Gastroesophageal sphincter (tissue), 4 donors: ENCODE measurements around the gene KLHDC3. TPM values are rescaled to one million over a fixed set of nuclear protein-coding genes. Genes with fewer than 3 reads are reported as not detected.
A peak's percentile ranks its signal among the peaks of the same experiment; 100 is the strongest.

Experiments
- ATAC-seq: fragments of 150-250 bp; one replicate; pipeline ENCODE4 v1.9.1; 2016; ENCODE audit warnings: mild to moderate bottlenecking, moderate library complexity
- H3K27ac ChIP-seq, 4 donors: fragments of 200-600 bp; sonication (generic) in 3 of 4; 1 replicate in 3 of 4; 2 replicates in 1 of 4; pipeline ENCODE4 v1.5.1; 2016 to 2019
- H3K27me3 ChIP-seq: fragments of 200-600 bp; sonication (generic); one replicate; pipeline ENCODE4 v1.5.1; 2019
- H3K36me3 ChIP-seq, 2 donors: fragments of 200-600 bp; sonication (generic); one replicate each; pipeline ENCODE4 v1.5.1; 2019; ENCODE audit warnings: control low read depth in 1 of 2
- H3K4me1 ChIP-seq, 3 donors: fragments of 200-600 bp; sonication (generic); 1 replicate in 2 of 3; 2 replicates in 1 of 3; pipeline ENCODE4 v1.5.1; 2016 to 2019; ENCODE audit warnings: control low read depth in 2 of 3
- H3K4me3 ChIP-seq, 2 donors: fragments of 200-600 bp; sonication (generic); one replicate each; pipeline ENCODE4 v1.5.1; 2019; ENCODE audit warnings: mild to moderate bottlenecking in 1 of 2, moderate library complexity in 1 of 2
- H3K9me3 ChIP-seq, 3 donors: fragments of 200-600 bp; sonication (generic); one replicate each; pipeline ENCODE4 v1.5.1; 2017 to 2019; ENCODE audit warnings: control low read depth in 2 of 3
- EP300 ChIP-seq: sonication (generic); formaldehyde crosslinking; IDR thresholded peaks from one replicate; pipeline ENCODE4 v1.6.1; 2017; ENCODE audit warnings: antibody characterized with exemption, mild to moderate bottlenecking
- POLR2A ChIP-seq, 2 donors: fragments of 450-650 bp; IDR thresholded peaks; one replicate each; pipeline ENCODE4 v1.6.1; 2017; ENCODE audit warnings: antibody characterized with exemption in 2 of 2, mild to moderate bottlenecking in 2 of 2, moderate library complexity in 1 of 2
- POLR2AphosphoS5 ChIP-seq: sonication (generic); formaldehyde crosslinking; IDR thresholded peaks from one replicate; pipeline ENCODE4 v1.6.1; 2017; ENCODE audit warnings: antibody characterized with exemption
- WGBS, 2 donors: methylation state at CpG; one replicate each; pipeline ENCODE4 v1.1.5; 2018; ENCODE audit warnings: low coverage in 1 of 2; 5-methylcytosine and 5-hydroxymethylcytosine counted together
- total RNA-seq, 4 donors: library from RNA; depleted of rRNA; stranded (reverse); fragments of >200 nt; gene quantifications; one replicate each; pipeline ENCODE4 v1.1.0, GENCODE V29; 2016
- TF ChIP-seq, protein P1 (sequence below), 4 experiments: fragments of 200-600 bp in 2 of 4; fragments of 450-650 bp in 2 of 4; sonication (generic) in 1 of 4; IDR thresholded peaks; one replicate each; pipeline ENCODE4 v1.5.1; 2017 to 2019; ENCODE audit warnings: antibody characterized with exemption in 4 of 4, mild to moderate bottlenecking in 2 of 4, moderate library complexity in 2 of 4

KLHDC3 gene
- total RNA-seq, 4 donors from 2014 or later = 96.9 to 145 (median 129) TPM

DNA sequence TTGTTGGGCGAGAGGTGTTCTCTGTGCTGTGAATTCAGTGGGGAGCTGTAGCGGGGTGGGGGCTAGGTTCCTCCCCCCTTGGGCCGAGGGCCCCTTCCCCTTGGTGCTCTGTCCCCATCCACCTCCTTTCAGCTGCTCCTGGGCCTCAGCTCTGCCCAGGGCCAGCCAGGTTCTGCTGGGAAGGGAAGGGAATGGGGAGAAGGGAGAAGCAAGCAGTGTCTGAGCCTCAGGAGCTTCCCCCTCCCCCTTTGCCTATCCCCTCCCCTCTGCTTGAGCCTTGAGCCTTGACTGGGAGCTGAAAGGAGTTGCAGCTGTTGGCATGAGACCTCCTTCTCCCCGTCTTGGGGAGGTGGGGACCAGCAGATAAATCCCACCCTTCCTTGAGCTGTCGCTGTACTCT lies 6.8 kb downstream of the KLHDC3 start:
- ATAC-seq = no peak
- Histone ChIP-seq H3K4me1 (peaks cover 0 to 62% (median 37%) of the 10 kb centered on the region in 3 donors), H3K9me3 (no peaks in the 10 kb centered on the region), H3K27ac (peak overlapping the region; percentile 34 to 94 (median 90)), H3K4me3 (peak overlapping the region; percentile 63 to 86), H3K36me3 (peaks cover 0 to 69% of the 10 kb centered on the region in 2 donors), H3K27me3 (no peaks in the 10 kb centered on the region)
- TF ChIP-seq, protein P1, sequence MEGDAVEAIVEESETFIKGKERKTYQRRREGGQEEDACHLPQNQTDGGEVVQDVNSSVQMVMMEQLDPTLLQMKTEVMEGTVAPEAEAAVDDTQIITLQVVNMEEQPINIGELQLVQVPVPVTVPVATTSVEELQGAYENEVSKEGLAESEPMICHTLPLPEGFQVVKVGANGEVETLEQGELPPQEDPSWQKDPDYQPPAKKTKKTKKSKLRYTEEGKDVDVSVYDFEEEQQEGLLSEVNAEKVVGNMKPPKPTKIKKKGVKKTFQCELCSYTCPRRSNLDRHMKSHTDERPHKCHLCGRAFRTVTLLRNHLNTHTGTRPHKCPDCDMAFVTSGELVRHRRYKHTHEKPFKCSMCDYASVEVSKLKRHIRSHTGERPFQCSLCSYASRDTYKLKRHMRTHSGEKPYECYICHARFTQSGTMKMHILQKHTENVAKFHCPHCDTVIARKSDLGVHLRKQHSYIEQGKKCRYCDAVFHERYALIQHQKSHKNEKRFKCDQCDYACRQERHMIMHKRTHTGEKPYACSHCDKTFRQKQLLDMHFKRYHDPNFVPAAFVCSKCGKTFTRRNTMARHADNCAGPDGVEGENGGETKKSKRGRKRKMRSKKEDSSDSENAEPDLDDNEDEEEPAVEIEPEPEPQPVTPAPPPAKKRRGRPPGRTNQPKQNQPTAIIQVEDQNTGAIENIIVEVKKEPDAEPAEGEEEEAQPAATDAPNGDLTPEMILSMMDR (IDR thresholded peaks at IDR 0.05) = no peak
- WGBS, 2 donors = 40% methylated on average over 1 of the region's 5 CpGs; no CpG with 5 or more reads in 1 of the 2 donors

DNA sequence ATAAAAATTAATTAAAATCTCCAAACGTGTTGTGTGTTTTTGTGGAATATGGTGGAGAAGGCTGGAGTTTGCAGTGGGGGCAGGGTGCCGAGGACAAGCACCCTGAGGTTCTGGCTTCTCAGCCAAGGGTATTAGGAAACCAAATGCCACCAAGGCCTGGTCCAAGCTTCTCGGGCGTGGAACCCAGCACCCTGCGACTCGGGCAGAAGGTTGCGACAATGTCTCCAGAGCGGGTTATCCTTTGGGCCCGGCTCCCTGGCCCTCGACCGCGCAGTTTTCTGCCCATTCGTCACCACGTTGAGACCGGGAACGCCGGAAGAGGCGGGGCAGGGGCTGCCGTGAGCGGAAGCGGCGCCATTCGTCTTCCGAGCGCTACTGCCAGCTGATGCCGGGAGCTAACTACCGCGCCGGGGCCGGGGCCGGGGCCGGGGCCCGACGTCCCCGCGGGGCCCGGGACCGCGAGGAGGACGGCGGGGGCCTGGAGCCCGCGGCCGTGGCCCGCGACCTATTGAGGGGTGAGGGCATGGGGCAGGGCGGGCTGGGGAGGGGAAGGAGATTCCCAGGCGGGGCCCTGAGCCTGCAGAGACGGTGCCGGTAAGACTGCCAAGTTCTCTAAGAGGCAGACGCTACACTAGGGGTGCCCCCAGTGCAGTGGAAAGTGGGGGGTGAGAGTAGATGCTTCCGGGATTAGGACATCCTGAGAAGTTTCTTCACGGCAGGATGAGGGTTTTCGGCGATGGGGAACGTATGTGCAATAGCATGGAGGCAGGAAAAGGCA lies 7.4 kb downstream of the KLHDC3 start, which contains the start of gene RRP36:
Gene RRP36 (plus strand): TSS at position 354 of the 778 bp plus-strand sequence. CDS start 32 bp downstream, at position 386.
- Histone ChIP-seq H3K27me3 (no peaks in the 10 kb centered on the region), H3K9me3 (no peaks in the 10 kb centered on the region), H3K27ac (peak within 1 kb of the TSS; percentile 34 to 94 (median 90)), H3K4me1 (peaks cover 0 to 56% (median 31%) of the 10 kb centered on the region in 3 donors), H3K4me3 (peak within 1 kb of the TSS; percentile 63 to 86), H3K36me3 (peaks cover 0 to 75% of the 10 kb centered on the region in 2 donors)
- TF ChIP-seq, protein P1 (IDR thresholded peaks at IDR 0.05) = no peak
- TF ChIP-seq POLR2A (IDR thresholded peaks at IDR 0.05) = peak; percentile 43 to 49
- TF ChIP-seq POLR2AphosphoS5 = peak; percentile 86
- TF ChIP-seq EP300 = no peak
- 0% methylated on average over 6 to 17 of the region's 56 CpGs for WGBS, 2 donors
- ATAC-seq = peak; percentile 92

DNA sequence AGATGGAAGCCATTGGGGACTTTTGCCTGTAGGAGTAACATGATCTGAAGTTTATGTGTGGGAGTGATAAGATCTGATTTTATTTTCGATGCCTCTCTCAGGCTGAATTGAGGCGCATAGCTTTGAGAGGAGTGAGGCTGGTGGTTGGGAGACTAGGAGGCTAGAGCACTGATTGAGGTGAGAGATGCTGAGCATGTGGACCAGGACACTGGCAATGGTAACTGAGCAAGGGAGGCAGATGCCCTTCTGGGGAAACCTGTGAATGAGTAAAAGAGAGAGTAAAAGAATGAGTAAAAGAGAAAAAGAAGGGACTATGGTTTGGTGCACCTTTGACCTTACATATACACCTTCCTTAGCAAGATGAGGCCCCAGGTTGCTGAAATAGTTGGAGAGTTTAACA lies 10.4 kb downstream of the KLHDC3 start:
- peaks cover 3 to 76% of the 10 kb centered on the region in 2 donors for H3K36me3 ChIP-seq
- no peak for ATAC-seq
- H3K27me3 ChIP-seq = no peaks in the 10 kb centered on the region
- H3K9me3 ChIP-seq = no peaks in the 10 kb centered on the region
- no peak for TF ChIP-seq POLR2AphosphoS5
- no peak for TF ChIP-seq POLR2A (IDR thresholded peaks at IDR 0.05)
- TF ChIP-seq, protein P1 (IDR thresholded peaks at IDR 0.05) = no peak
- no peak for TF ChIP-seq EP300
- no peak overlapping the region for H3K4me3 ChIP-seq
- no peak overlapping the region for H3K27ac ChIP-seq
- peaks cover 0 to 38% (median 20%) of the 10 kb centered on the region in 3 donors for H3K4me1 ChIP-seq
- 69 to 86% methylated on average over 2 of the region's 2 CpGs for WGBS, 2 donors

DNA sequence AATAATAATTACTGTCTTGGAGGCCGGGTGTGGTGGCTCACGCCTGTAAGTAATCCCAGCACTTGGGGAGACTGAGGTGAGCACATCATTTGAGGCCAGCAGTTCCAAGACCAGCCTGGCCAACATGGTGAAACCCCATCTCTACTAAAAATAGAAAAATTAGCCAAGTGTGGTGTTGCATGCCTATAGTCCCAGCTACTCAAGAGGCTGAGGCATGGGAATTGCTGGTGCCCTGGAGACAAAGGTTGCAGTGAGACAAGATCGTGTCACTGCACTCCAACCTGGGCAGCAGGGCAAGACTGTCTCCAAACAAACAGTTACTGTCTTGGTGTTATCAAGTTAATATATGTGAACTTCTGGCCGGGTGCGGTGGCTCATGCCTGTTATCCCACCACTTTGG lies 12.3 kb downstream of the KLHDC3 start:
- peaks cover 3 to 81% of the 10 kb centered on the region in 2 donors for H3K36me3 ChIP-seq
- no peak for ATAC-seq
- H3K27ac ChIP-seq = no peak overlapping the region
- no peak for TF ChIP-seq POLR2A (IDR thresholded peaks at IDR 0.05)
- TF ChIP-seq, protein P1 (IDR thresholded peaks at IDR 0.05) = no peak
- no peak for TF ChIP-seq EP300
- no peak for TF ChIP-seq POLR2AphosphoS5
- H3K9me3 ChIP-seq = no peaks in the 10 kb centered on the region
- peaks cover 0 to 29% (median 11%) of the 10 kb centered on the region in 3 donors for H3K4me1 ChIP-seq
- whole genome bisulfite sequencing, 2 donors = 84 to 92% methylated on average over 3 to 5 of the region's 5 CpGs
- no peaks in the 10 kb centered on the region for H3K27me3 ChIP-seq
- no peak overlapping the region for H3K4me3 ChIP-seq

DNA sequence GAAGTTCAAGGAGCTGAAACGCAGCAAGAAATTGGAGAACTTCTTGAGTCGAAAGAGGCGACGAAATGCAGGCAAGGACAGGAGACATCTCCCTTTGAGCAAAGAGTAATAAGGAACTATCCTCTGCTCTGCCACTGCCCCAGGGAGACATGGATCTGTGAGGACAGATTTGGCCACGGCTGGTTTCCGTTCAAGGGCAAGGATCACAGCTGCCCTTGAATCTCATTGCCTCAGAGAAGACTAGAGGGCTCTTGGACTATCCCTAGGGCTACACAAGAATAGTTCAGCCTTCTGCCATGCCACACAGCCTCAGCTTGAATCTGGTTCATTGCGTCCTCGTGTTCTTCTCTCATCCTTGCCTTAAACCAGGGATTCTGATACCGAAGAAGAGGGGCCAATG lies 15.1 kb downstream of the KLHDC3 start:
- H3K4me1 ChIP-seq = peaks cover 0 to 8% (median 0%) of the 10 kb centered on the region in 3 donors
- ATAC-seq = no peak
- TF ChIP-seq, protein P1 (IDR thresholded peaks at IDR 0.05) = no peak
- no peak for TF ChIP-seq EP300
- no peak for TF ChIP-seq POLR2A (IDR thresholded peaks at IDR 0.05)
- TF ChIP-seq POLR2AphosphoS5 = no peak
- no peaks in the 10 kb centered on the region for H3K9me3 ChIP-seq
- H3K27me3 ChIP-seq = no peaks in the 10 kb centered on the region
- 71 to 78% methylated on average over 4 to 6 of the region's 9 CpGs for WGBS, 2 donors
- no peak overlapping the region for H3K4me3 ChIP-seq
- H3K36me3 ChIP-seq = peaks cover 3 to 99% of the 10 kb centered on the region in 2 donors
- no peak overlapping the region for H3K27ac ChIP-seq
